Endothelial cell of umbilical vein (primary cell): ENCODE results near the gene KIFAP3. TPM values are rescaled to one million over a fixed set of nuclear protein-coding genes. Genes with fewer than 3 reads are reported as not detected.

ENCODE experiments used
- BruUV-seq: library from RNA; stranded (reverse); fragments of 400-500 nt; replicated peaks from 2 replicates; lab custom pipeline; 2021; lab: Mats Ljungman, UMichigan
- CTCF ChIA-PET: fragments of 300-600, 350-600 bp; sonication (Branson Sonifier 250); formaldehyde crosslinking; loops from one replicate; lab custom pipeline; 2021; ENCODE audit warnings: antibody characterized with exemption, inconsistent platforms; lab: Charles Lee
- POLR2A ChIA-PET: fragments of 300-600, 350-600 bp; sonication (Branson Sonifier 250); formaldehyde crosslinking; loops from one replicate; lab custom pipeline; 2021; ENCODE audit warnings: antibody characterized with exemption, inconsistent platforms; lab: Charles Lee
- DNase-seq: peaks from one replicate; pipeline ENCODE4 v3.0.0-alpha.2; 2011; ENCODE audit warnings: low read depth, low spot score
- FAIRE-seq: peaks from 2 replicates; lab custom pipeline; 2011; peaks lifted over from hg19 to GRCh38; lab: Jason Lieb, UNC
- H2AFZ ChIP-seq: 2 replicates; pipeline ENCODE4 v1.6.0; 2012; ENCODE audit warnings: low read depth, low read length, control low read depth, inconsistent platforms
- H3K27ac ChIP-seq: 2 replicates; pipeline ENCODE4 v1.5.1; 2011; ENCODE audit warnings: low read depth, mild to moderate bottlenecking, control low read depth, low read length, moderate library complexity; ENCODE audit not compliant: insufficient read depth
- H3K27me3 ChIP-seq, 2 experiments: 2 replicates each; pipeline versions ENCODE4 v1.6.0 to v1.6.1; 2011; ENCODE audit warnings: low read length in 2 of 2, mixed read lengths in 1 of 2; ENCODE audit not compliant: control insufficient read depth in 2 of 2, insufficient read depth in 2 of 2
- H3K36me3 ChIP-seq, 2 experiments: 2 replicates in 1 of 2; 3 replicates in 1 of 2; pipeline ENCODE4 v1.5.1; 2011; ENCODE audit warnings: low read length in 2 of 2, mild to moderate bottlenecking in 1 of 2, moderate library complexity in 1 of 2; ENCODE audit not compliant: control insufficient read depth in 2 of 2, insufficient read depth in 2 of 2; ENCODE audit errors: extremely low read depth in 1 of 2
- H3K4me1 ChIP-seq: 3 replicates; pipeline ENCODE4 v1.5.1; 2011; ENCODE audit warnings: mild to moderate bottlenecking, low read length; ENCODE audit not compliant: control insufficient read depth, insufficient read depth; ENCODE audit errors: extremely low read depth
- H3K4me2 ChIP-seq: 2 replicates; pipeline ENCODE4 v1.6.1; 2011; ENCODE audit warnings: low read length, control low read depth, mixed read lengths; ENCODE audit not compliant: insufficient read depth
- H3K4me3 ChIP-seq, 3 experiments: fragments of 200-600 bp in 1 of 3; sonication (generic), shearing (Covaris generic) in 1 of 3; replicated peaks in 1 of 3; 2 replicates each; pipeline ENCODE4 v1.5.1; 2011 to 2016; ENCODE audit warnings: control low read depth in 3 of 3, low read length in 3 of 3, mild to moderate bottlenecking in 2 of 3, inconsistent platforms in 1 of 3, low read depth in 1 of 3, moderate library complexity in 1 of 3; ENCODE audit not compliant: insufficient read depth in 1 of 3
- H3K79me2 ChIP-seq: 2 replicates; pipeline ENCODE4 v1.6.0; 2012; ENCODE audit warnings: low read length, inconsistent platforms; ENCODE audit not compliant: control insufficient read depth, insufficient read depth
- H3K9ac ChIP-seq: replicated peaks from 2 replicates; pipeline ENCODE3; 2011; ENCODE audit warnings: low read length, control low read depth; ENCODE audit not compliant: insufficient read depth; ENCODE audit errors: extremely low read depth
- H3K9me1 ChIP-seq: replicated peaks from 3 replicates; pipeline ENCODE4 v1.6.0; 2011; ENCODE audit warnings: mild to moderate bottlenecking, low read length; ENCODE audit not compliant: control insufficient read depth, insufficient read depth; ENCODE audit errors: extremely low read depth
- H3K9me3 ChIP-seq: replicated peaks from 2 replicates; pipeline ENCODE4 v1.5.1; 2012; ENCODE audit warnings: low read length, inconsistent platforms; ENCODE audit not compliant: control insufficient read depth, insufficient read depth
- H4K20me1 ChIP-seq: replicated peaks from 2 replicates; pipeline ENCODE3; 2011; ENCODE audit warnings: mild to moderate bottlenecking, low read length; ENCODE audit not compliant: control insufficient read depth, insufficient read depth; ENCODE audit errors: extremely low read depth
- EZH2 ChIP-seq: IDR thresholded peaks from 2 replicates; pipeline ENCODE4 v1.6.1; 2012; ENCODE audit warnings: borderline replicate concordance, low read depth, mild to moderate bottlenecking, moderate library complexity, low read length, inconsistent platforms; ENCODE audit not compliant: severe bottlenecking
- FOS ChIP-seq: IDR thresholded peaks from 2 replicates; pipeline ENCODE4 v1.6.1; 2011; ENCODE audit warnings: mild to moderate bottlenecking, low read length, moderate library complexity, borderline replicate concordance; ENCODE audit not compliant: insufficient read depth
- JUN ChIP-seq: IDR thresholded peaks from 2 replicates; pipeline ENCODE4 v1.6.1; 2011; ENCODE audit warnings: borderline replicate concordance, low read depth; ENCODE audit not compliant: insufficient read length, insufficient read depth
- MYC ChIP-seq: IDR thresholded peaks from one replicate; pipeline ENCODE4 v1.6.1; 2011; ENCODE audit warnings: mild to moderate bottlenecking, low read depth, low read length
- POLR2AphosphoS5 ChIP-seq: IDR thresholded peaks from 2 replicates; pipeline ENCODE4 v1.6.1; 2012; ENCODE audit warnings: low read depth, mild to moderate bottlenecking, control low read depth, low read length, moderate library complexity; ENCODE audit not compliant: insufficient read depth
- dilution Hi-C: fragments of 300-500 bp; cut with MboI; formaldehyde crosslinking; loops from one replicate; pipeline ENCODE4 v1.15.0; 2019; ENCODE audit warnings: low sequenced_read_pairs; ENCODE audit not compliant: extremely low pct_ligation_motif_present
- intact Hi-C: fragments of 100-400 bp; cut with micrococcal nuclease; formaldehyde crosslinking; loops from one replicate; pipeline ENCODE4 v1.10.0; 2022
- polyA plus RNA-seq, 4 experiments: library from polyadenylated mRNA; depleted of rRNA in 3 of 4; stranded (reverse) in 3 of 4; unstranded in 1 of 4; fragments of >200 nt; gene quantifications; 2 replicates each; pipeline versions ENCODE4 v1.2.1 to v1.2.3, GENCODE V29; 2011 to 2012; ENCODE audit warnings: missing spikeins in 1 of 4
- total RNA-seq: library from RNA; stranded (reverse); gene quantifications from 2 replicates; pipeline ENCODE4 v1.2.3, GENCODE V29; 2021
- TF ChIP-seq, protein P1 (sequence below), 2 donors: IDR thresholded peaks; 1 replicate in 1 of 2; 2 replicates in 1 of 2; pipeline ENCODE4 v1.5.1; 2011; ENCODE audit warnings: low read length in 2 of 2, mild to moderate bottlenecking in 2 of 2, moderate library complexity in 2 of 2, control low read depth in 1 of 2, inconsistent platforms in 1 of 2, low read depth in 1 of 2; ENCODE audit not compliant: insufficient read depth in 1 of 2; ENCODE audit errors: extremely low read depth in 1 of 2

KIFAP3 gene
- total and polyA plus RNA-seq, 2 donors (not counting 3 experiments of a cell fraction or from before 2014, with no cell fraction given), result 6.4 to 17.5 TPM

- intact Hi-C loops, result no loop called here
- BruUV-seq, result no TSS peak
- CTCF ChIA-PET, result no interaction called here
Observed at GRCh38 chr1:170041423-170042192, 32.9 kb downstream of the KIFAP3 start.

More at GRCh38 chr1:170041423-170042192, 32.9 kb downstream of the KIFAP3 start:
- Histone ChIP-seq H3K79me2 (no peaks in the 10 kb centered on the region), H4K20me1 (no peaks in the 10 kb centered on the region), H3K9me1 (no peaks in the 10 kb centered on the region), H3K27ac (no peak overlapping the region), H3K4me2 (no peak overlapping the region), H3K4me1 (no peaks in the 10 kb centered on the region), H3K9ac (no peak overlapping the region), H3K36me3 (no peaks in the 10 kb centered on the region), H3K27me3 (no peaks in the 10 kb centered on the region), H2AFZ (no peak overlapping the region), H3K4me3 (no peak overlapping the region), H3K9me3 (no peaks in the 10 kb centered on the region)
- dilution Hi-C loops, result no loop called here
- DNase-seq (no peak), FAIRE-seq (no peak)
- TF ChIP-seq JUN (no peak), EZH2 (no peak), FOS (no peak), MYC (no peak), POLR2AphosphoS5 (no peak)
- TF ChIP-seq, protein P1, sequence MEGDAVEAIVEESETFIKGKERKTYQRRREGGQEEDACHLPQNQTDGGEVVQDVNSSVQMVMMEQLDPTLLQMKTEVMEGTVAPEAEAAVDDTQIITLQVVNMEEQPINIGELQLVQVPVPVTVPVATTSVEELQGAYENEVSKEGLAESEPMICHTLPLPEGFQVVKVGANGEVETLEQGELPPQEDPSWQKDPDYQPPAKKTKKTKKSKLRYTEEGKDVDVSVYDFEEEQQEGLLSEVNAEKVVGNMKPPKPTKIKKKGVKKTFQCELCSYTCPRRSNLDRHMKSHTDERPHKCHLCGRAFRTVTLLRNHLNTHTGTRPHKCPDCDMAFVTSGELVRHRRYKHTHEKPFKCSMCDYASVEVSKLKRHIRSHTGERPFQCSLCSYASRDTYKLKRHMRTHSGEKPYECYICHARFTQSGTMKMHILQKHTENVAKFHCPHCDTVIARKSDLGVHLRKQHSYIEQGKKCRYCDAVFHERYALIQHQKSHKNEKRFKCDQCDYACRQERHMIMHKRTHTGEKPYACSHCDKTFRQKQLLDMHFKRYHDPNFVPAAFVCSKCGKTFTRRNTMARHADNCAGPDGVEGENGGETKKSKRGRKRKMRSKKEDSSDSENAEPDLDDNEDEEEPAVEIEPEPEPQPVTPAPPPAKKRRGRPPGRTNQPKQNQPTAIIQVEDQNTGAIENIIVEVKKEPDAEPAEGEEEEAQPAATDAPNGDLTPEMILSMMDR (IDR thresholded peaks at IDR 0.05; ENCODE audit: extremely low read depth in 1 of 2, insufficient read depth in 1 of 2, low read depth in 1 of 2, low read length in 2 of 2), result no peak
- POLR2A ChIA-PET, result no interaction called here
